ENCODE results near the gene DCLK1.

DNA sequence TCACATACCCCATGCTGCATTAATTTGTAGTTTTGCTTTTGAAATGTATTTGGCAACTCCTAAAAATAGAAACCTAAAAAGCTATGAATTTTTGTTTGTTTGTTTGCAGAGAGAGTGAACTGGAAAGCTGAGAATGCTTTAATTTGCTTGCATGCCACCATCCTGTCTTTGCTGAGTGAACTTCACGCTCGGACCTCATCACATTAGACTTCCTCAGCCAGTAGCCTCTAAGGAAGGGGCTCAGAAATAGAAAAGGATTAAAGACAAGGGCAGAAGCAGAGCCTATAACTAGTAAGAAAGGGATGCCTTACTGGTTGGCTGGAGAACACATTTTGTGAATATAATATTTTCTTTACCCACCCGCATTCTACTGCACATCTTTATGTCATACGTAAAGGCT, 275.1 kb downstream of the DCLK1 start:
- TF ChIP-seq, protein P1, sequence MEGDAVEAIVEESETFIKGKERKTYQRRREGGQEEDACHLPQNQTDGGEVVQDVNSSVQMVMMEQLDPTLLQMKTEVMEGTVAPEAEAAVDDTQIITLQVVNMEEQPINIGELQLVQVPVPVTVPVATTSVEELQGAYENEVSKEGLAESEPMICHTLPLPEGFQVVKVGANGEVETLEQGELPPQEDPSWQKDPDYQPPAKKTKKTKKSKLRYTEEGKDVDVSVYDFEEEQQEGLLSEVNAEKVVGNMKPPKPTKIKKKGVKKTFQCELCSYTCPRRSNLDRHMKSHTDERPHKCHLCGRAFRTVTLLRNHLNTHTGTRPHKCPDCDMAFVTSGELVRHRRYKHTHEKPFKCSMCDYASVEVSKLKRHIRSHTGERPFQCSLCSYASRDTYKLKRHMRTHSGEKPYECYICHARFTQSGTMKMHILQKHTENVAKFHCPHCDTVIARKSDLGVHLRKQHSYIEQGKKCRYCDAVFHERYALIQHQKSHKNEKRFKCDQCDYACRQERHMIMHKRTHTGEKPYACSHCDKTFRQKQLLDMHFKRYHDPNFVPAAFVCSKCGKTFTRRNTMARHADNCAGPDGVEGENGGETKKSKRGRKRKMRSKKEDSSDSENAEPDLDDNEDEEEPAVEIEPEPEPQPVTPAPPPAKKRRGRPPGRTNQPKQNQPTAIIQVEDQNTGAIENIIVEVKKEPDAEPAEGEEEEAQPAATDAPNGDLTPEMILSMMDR (IDR thresholded peaks at IDR 0.05): no peak
- no peak for TF ChIP-seq EZH2 (IDR thresholded peaks at IDR 0.05)
